Measurements from ENCODE around the gene ROBO4. TPM values are rescaled to one million over a fixed set of nuclear protein-coding genes. Genes with fewer than 3 reads are reported as not detected.

Gene ROBO4
- total and polyA plus RNA-seq, 4 donors = 27.3 to 52.1 (median 41.9) TPM

DNA sequence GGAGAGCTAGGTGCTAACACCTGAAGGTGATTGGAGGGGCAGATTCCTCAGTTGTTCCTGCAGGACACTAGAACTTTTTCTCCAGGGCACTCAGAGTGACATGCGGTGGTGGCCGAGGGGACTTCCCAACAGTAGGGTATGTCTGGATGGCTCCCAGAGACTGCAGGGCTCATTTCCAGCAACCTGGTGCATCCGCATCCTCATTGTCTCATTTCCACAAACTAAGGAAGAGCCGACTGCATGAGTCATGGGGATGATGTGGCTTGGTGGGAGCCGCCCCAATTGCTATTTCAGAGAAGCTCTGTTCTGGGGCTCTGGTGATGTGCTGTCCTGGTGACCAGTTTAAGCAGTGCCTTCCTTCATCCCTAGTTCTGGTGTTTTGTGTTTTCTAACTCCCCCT lies 2.8 kb upstream of the ROBO4 start:
- TF ChIP-seq CTCF (IDR thresholded peaks at IDR 0.05; ENCODE audit: control extremely low read depth, extremely low read depth) = no peak
- H3K36me3 ChIP-seq (ENCODE audit: control insufficient read depth in 4 of 4, insufficient read depth in 4 of 4, low read length in 4 of 4) = no peaks in the 10 kb centered on the region
- H3K4me1 ChIP-seq (ENCODE audit: control insufficient read depth in 5 of 5, insufficient read depth in 5 of 5, low read length in 5 of 5) = peaks cover 0 to 26% (median 4%) of the 10 kb centered on the region in 5 donors
- H3K27me3 ChIP-seq (ENCODE audit: control insufficient read depth in 3 of 3, insufficient read depth in 3 of 3, low read length in 2 of 3) = peaks cover 0 to 9% (median 4%) of the 10 kb centered on the region in 3 donors
- no peak overlapping the region for H3K9ac ChIP-seq (ENCODE audit: insufficient read depth in 1 of 2, low read length in 2 of 2)
- DNase-seq (peak in 2 of 3 donors; percentile 19 to 57), ATAC-seq (ENCODE audit: insufficient read depth, low FRiP score) (no peak)
- H3K27ac ChIP-seq (ENCODE audit: low read depth in 1 of 2, low read length in 1 of 2) = peak overlapping the region; percentile 81 to 85
- H3K9me3 ChIP-seq (ENCODE audit: control insufficient read depth in 4 of 4, insufficient read depth in 3 of 4, low read length in 3 of 4) = no peaks in the 10 kb centered on the region
- 66 to 72% methylated on average over 5 of the region's 5 CpGs for WGBS, 2 donors
- H3K4me3 ChIP-seq = no peak overlapping the region

GRCh38 chr11:124899383-124900145 lies 1.9 kb upstream of the ROBO4 start:
- H3K9ac ChIP-seq (ENCODE audit: insufficient read depth in 1 of 2, low read length in 2 of 2) = no peak overlapping the region
- H3K4me3 ChIP-seq = no peak overlapping the region
- H3K27ac ChIP-seq (ENCODE audit: low read depth in 1 of 2, low read length in 1 of 2) = peak overlapping the region; percentile 74 to 85
- H3K36me3 ChIP-seq (ENCODE audit: control insufficient read depth in 4 of 4, insufficient read depth in 4 of 4, low read length in 4 of 4) = no peaks in the 10 kb centered on the region
- whole genome bisulfite sequencing, 2 donors = 65 to 79% methylated on average over 6 of the region's 6 CpGs
- TF ChIP-seq CTCF (IDR thresholded peaks at IDR 0.05; ENCODE audit: control extremely low read depth, extremely low read depth) = no peak
- peaks cover 0 to 9% (median 4%) of the 10 kb centered on the region in 3 donors for H3K27me3 ChIP-seq (ENCODE audit: control insufficient read depth in 3 of 3, insufficient read depth in 3 of 3, low read length in 2 of 3)
- no peaks in the 10 kb centered on the region for H3K9me3 ChIP-seq (ENCODE audit: control insufficient read depth in 4 of 4, insufficient read depth in 3 of 4, low read length in 3 of 4)
- DNase-seq = no peak
- ATAC-seq (ENCODE audit: insufficient read depth, low FRiP score) = no peak
- H3K4me1 ChIP-seq (ENCODE audit: control insufficient read depth in 5 of 5, insufficient read depth in 5 of 5, low read length in 5 of 5) = peaks cover 0 to 26% (median 4%) of the 10 kb centered on the region in 5 donors

DNA sequence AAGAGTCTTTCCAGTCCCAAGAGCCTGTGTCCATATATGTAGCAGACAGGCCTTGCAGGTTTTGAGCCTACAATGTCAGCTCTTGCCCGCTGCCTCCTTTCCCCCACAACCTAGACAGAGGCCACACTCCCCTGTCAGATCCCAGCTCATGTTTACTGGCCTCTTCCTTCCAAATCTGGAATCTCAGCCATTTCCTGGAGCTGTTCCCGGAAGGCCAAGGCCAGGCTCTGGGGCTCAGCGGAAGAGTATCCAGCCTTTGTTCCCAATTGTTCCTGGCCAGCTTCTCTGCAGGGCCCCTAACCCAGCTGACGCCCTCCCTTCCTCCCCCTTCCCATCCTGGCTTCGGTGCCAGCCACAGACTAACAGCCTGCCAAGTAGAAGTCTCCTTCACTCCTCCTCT lies 1.0 kb upstream of the ROBO4 start:
- 32 to 50% methylated on average over 5 of the region's 5 CpGs for WGBS, 2 donors
- Histone ChIP-seq H3K4me3 (no peak overlapping the region), H3K9ac (ENCODE audit: insufficient read depth in 1 of 2, low read length in 2 of 2) (no peak overlapping the region), H3K27me3 (ENCODE audit: control insufficient read depth in 3 of 3, insufficient read depth in 3 of 3, low read length in 2 of 3) (peaks cover 0 to 9% (median 4%) of the 10 kb centered on the region in 3 donors), H3K27ac (ENCODE audit: low read depth in 1 of 2, low read length in 1 of 2) (peak overlapping the region; percentile 50 to 74), H3K4me1 (ENCODE audit: control insufficient read depth in 5 of 5, insufficient read depth in 5 of 5, low read length in 5 of 5) (peaks cover 0 to 26% (median 4%) of the 10 kb centered on the region in 5 donors), H3K9me3 (ENCODE audit: control insufficient read depth in 4 of 4, insufficient read depth in 3 of 4, low read length in 3 of 4) (no peaks in the 10 kb centered on the region), H3K36me3 (ENCODE audit: control insufficient read depth in 4 of 4, insufficient read depth in 4 of 4, low read length in 4 of 4) (peaks cover 0 to 2% (median 0%) of the 10 kb centered on the region in 4 donors)
- peak; percentile 32 for ATAC-seq (ENCODE audit: insufficient read depth, low FRiP score)
- no peak for TF ChIP-seq CTCF (IDR thresholded peaks at IDR 0.05; ENCODE audit: control extremely low read depth, extremely low read depth)
- peak; percentile 79 to 89 (median 84) for DNase-seq

Measured in lung (tissue), 12 donors.